IPS-20b (cell line): ENCODE data around the gene MIB1.

Experiments
- H3K27ac ChIP-seq: one replicate; pipeline ENCODE4 v1.5.1; 2013; ENCODE audit warnings: low read length
- H3K27me3 ChIP-seq: 2 replicates; pipeline ENCODE4 v1.6.1; 2013; ENCODE audit warnings: mild to moderate bottlenecking, low read length, inconsistent platforms; ENCODE audit not compliant: insufficient read depth
- H3K36me3 ChIP-seq: 2 replicates; pipeline ENCODE4 v1.6.1; 2013; ENCODE audit warnings: low read depth, mild to moderate bottlenecking, inconsistent platforms, low read length, moderate library complexity; ENCODE audit not compliant: insufficient read depth
- H3K4me1 ChIP-seq: 2 replicates; pipeline ENCODE4 v1.6.1; 2013; ENCODE audit warnings: mild to moderate bottlenecking, control low read depth, inconsistent platforms, low read length, moderate library complexity; ENCODE audit not compliant: insufficient read depth
- H3K4me3 ChIP-seq: 2 replicates; pipeline ENCODE4 v1.5.1; 2013; ENCODE audit warnings: mild to moderate bottlenecking, low read length, inconsistent platforms
- H3K9ac ChIP-seq: 2 replicates; pipeline ENCODE4 v1.6.1; 2013; ENCODE audit warnings: low read depth, mild to moderate bottlenecking, inconsistent platforms, low read length, moderate library complexity
- H3K9me3 ChIP-seq: 2 replicates; pipeline ENCODE4 v1.6.1; 2013; ENCODE audit warnings: mild to moderate bottlenecking, low read depth, low read length, inconsistent platforms; ENCODE audit not compliant: insufficient read depth

The MIB1 gene

DNA sequence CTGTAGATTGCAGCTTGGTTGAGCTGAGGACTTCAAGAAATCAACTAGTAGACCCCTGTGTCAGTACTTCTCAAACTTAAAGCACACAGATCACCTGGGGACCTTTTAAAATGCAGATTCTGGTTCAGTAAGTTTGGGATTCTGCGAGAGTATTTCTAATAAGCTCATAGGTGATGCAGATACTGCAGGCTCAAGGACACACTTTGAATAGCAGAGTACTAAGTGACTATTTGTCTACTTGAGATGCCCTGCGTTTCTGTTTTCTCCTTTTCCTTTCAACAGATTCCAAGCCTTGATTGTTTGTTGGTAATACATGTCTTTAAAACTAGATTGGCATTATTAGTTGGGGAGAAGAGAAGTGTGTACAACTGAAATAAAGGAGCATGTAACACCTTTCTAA lies 6.7 kb downstream of the MIB1 start:
- no peak overlapping the region for H3K27ac ChIP-seq
- H3K36me3 ChIP-seq: no peaks in the 10 kb centered on the region

DNA sequence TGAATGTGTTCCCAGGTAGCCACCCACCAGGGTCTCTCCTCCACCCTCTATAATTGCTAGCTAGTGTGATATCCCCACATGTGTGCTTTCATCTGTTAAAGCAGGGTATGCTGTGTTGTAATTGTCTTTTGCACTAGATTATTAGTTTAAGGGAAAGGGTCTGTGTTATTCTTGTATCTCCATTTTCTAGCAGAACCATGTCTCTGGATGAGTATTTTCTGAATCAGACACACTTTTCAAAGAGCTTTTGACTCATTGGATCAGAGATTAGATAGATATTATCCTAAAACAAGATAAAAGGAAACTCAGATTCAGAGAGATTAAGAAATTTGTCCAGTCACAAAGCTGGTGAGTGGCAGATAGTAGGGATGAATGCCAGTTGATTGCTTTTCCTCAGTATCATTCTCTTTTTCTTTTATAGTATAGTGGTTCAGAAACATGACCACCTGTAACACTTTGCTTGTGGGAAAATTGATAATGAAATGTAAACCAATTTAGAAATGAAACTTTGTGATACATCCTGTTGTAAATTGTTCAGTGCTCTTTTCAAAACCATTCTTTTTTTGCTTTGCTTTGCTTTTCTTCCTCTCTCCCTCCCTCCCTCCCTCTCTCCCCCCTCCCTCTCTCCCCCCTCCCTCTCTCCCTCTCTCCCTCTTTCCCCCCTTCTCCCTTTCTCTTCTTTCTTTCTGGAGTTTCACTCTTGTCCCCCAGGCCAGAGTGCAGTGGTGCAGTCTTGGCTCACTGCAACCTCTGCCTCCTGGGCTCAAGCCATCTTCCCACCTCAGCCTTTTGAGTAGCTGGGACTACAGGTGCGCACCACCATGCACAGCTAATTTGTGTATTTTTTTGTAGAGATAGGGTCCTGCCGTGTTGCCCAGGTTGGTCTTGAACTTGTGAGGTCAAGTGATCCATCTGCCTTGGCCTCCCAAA lies 7.4 kb downstream of the MIB1 start:
- Histone ChIP-seq H3K27me3 (no peaks in the 10 kb centered on the region), H3K36me3 (no peaks in the 10 kb centered on the region), H3K27ac (no peak overlapping the region), H3K9me3 (no peaks in the 10 kb centered on the region), H3K4me3 (no peak overlapping the region), H3K9ac (no peak overlapping the region), H3K4me1 (peaks cover 21% of the 10 kb centered on the region)

More for the DNA sequence above, 6.7 kb downstream of the MIB1 start:
- Histone ChIP-seq H3K9me3 (no peaks in the 10 kb centered on the region), H3K27me3 (no peaks in the 10 kb centered on the region), H3K4me3 (peak overlapping the region; percentile 21; the same call in 1 of the 2 replicates), H3K9ac (0 out of 2 replicates have a peak overlapping the region, but pooled peaks have one; percentile 28), H3K4me1 (peaks cover 23% of the 10 kb centered on the region)

DNA sequence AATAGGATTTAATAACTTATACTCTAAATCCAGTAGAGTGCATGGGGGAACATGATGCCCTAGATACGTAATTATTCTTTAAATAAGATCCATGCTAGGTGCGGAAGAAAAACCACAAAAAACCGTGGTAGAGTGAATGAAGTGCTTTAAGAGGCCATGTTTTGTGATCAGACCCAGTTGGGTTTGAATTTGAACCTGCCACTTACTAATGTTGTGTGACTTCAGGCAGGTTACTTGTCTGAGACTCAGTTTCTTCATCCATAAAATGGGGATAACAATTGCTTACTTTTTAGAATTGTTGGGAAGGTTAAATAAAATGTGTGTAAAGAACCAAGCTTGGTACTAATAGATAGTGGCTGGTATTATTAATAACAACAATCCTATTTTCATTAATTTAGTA lies 17.2 kb downstream of the MIB1 start:
- H3K27me3 ChIP-seq: no peaks in the 10 kb centered on the region
- 0 out of 2 replicates have a peak, but pooled peaks cover 10% of the 10 kb centered on the region for H3K4me1 ChIP-seq
- H3K9me3 ChIP-seq: no peaks in the 10 kb centered on the region
- no peak overlapping the region for H3K9ac ChIP-seq
- no peaks in the 10 kb centered on the region for H3K36me3 ChIP-seq
- no peak overlapping the region for H3K4me3 ChIP-seq
- H3K27ac ChIP-seq: no peak overlapping the region

DNA sequence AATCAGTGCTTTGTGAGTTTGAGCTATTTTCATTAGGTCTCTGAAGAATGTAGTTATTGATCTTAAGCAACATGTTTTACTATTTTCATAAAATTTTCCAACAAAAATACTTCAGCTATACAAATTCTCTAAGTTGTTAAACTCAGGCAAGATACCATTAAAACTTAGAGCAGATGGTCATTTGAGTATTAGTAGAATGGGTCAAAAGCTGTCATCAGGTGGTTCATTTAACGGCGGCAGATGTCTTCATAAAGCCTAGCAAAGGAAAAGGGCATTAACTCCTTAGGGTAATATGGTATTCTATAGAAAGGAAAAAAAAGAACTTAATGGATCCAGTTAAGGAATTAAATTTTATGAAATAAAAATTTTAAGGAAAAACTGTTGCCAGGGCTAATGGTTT lies 19.2 kb downstream of the MIB1 start:
- no peaks in the 10 kb centered on the region for H3K36me3 ChIP-seq
- no peaks in the 10 kb centered on the region for H3K27me3 ChIP-seq
- H3K27ac ChIP-seq: no peak overlapping the region
- H3K4me1 ChIP-seq: 0 out of 2 replicates have a peak, but pooled peaks cover 10% of the 10 kb centered on the region
- no peak overlapping the region for H3K4me3 ChIP-seq
- no peaks in the 10 kb centered on the region for H3K9me3 ChIP-seq
- H3K9ac ChIP-seq: no peak overlapping the region

DNA sequence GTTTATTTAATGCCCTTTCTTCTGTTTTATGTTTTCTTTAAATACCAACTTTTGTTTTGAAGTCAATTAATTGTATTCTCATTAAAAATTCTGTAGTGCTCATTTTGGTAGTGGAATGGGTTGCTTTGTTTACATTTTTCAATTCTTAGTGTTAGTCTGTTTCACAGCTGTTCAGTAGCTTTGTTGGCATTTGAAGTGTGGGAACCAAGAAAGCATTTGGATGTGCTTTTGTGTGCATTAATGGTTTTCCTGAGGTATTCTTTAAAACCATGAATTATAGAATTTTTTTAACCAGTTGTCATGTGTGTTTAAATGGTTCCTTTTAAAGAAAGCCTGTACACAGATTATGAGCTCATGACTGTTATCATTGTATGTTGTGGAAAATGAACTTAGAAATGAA lies 19.7 kb downstream of the MIB1 start:
- no peaks in the 10 kb centered on the region for H3K27me3 ChIP-seq
- H3K4me1 ChIP-seq: 0 out of 2 replicates have a peak, but pooled peaks cover 10% of the 10 kb centered on the region
- no peak overlapping the region for H3K27ac ChIP-seq

DNA sequence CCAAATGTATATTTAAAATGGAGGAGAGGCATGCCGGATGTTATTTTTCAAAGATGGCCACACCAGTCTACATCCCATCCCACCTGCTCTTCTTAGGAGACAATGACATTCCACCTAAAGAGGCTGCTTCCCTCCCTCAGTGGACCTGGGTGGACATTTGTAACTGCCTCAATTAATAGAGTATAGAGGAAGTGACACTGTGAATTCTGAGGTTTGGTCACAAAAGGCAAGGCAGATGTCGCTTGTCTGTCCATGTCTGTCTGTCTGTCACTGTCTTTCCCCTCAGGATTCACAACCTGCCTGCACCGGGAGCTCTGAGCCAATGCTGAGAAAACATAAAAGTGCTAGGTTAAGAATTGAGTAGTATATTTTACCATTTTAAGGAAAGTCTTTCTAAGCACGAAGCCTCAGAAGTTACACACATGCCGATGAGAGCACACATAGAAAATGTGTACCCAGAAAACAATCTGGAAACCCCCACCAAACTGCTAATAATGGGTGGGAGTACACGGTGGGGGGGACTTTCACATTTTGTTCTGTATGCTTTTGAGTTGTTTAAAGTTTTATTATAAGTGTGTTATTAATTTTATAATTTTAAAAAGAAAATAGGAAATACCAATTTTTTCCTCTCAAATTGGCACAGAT lies 21.0 kb downstream of the MIB1 start:
- 0 out of 2 replicates have a peak, but pooled peaks cover 10% of the 10 kb centered on the region for H3K4me1 ChIP-seq
- no peaks in the 10 kb centered on the region for H3K9me3 ChIP-seq
- no peaks in the 10 kb centered on the region for H3K27me3 ChIP-seq
- no peak overlapping the region for H3K27ac ChIP-seq
- peaks cover 10% of the 10 kb centered on the region for H3K36me3 ChIP-seq
- H3K9ac ChIP-seq: no peak overlapping the region
- H3K4me3 ChIP-seq: no peak overlapping the region

More for the DNA sequence above, 19.7 kb downstream of the MIB1 start:
- no peak overlapping the region for H3K9ac ChIP-seq
- H3K9me3 ChIP-seq: no peaks in the 10 kb centered on the region
- H3K4me3 ChIP-seq: no peak overlapping the region
- H3K36me3 ChIP-seq: no peaks in the 10 kb centered on the region

DNA sequence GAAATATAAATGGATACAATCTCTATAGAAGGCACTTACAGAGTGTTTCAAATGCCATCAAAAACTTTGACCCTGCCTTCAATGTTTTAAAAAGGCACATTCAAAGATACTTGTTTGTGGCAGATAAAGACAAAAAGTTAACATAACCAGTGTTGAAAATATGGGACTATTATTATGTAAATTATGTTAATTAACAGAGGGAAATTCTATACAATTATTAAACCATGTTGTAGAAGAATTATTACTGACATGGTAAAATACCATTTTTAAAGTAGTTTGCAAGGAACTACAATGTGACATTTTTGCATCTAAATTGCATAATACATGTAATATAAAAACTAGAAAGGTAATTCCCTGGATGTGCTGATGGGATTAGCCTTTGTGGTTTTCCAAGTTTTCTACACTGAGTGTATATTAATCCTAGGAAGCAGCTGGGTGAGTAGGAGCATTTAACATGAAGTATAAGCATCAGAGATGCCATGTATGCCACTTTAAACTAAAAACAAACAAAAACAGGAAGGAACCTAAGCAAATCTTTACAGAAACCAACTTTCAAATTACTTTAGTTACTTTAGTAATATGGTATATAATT lies 21.7 kb downstream of the MIB1 start:
- Histone ChIP-seq H3K27me3 (no peaks in the 10 kb centered on the region), H3K4me1 (0 out of 2 replicates have a peak, but pooled peaks cover 10% of the 10 kb centered on the region), H3K36me3 (peaks cover 17% of the 10 kb centered on the region), H3K27ac (no peak overlapping the region), H3K4me3 (no peak overlapping the region), H3K9ac (no peak overlapping the region), H3K9me3 (no peaks in the 10 kb centered on the region)

DNA sequence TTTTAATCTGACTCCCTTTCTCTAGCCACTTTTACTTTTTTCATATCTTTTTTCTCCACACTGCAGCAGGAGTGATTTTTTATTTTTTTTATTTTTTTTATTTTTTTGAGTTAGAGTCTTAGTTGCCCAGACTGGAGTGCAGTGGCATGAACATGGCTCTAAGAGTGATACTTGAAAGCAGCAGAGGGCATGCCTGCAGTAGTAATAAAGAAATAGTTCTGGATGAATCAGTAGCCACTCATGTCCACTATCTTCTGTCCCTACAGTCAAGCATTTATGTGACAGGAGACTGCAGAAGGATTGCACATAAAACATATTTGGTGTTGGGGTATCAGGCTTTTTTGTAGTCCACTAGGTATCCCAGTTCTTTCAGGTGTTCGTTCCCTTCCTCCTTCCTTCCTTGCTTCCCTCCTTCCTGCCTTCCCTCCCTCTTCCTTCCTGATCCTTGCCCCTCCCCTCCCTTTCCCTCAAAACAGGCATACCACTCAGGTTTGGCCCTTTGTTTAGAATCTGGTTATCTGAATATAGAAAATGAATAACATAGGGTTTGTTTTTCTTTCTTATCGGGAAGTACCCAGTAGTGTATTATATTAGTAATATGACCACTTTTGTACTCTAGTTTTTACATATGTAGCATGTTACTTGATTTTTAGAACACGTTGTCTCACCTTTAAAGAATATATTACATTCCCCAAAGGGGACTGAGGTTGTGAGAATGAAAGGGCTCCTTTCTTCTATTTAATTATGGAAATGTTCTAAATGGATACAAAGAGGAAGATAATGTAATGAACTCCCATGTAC lies 23.5 kb downstream of the MIB1 start:
- Histone ChIP-seq H3K27me3 (no peaks in the 10 kb centered on the region), H3K27ac (no peak overlapping the region), H3K4me3 (no peak overlapping the region), H3K9me3 (no peaks in the 10 kb centered on the region), H3K36me3 (peaks cover 32% of the 10 kb centered on the region), H3K9ac (no peak overlapping the region), H3K4me1 (0 out of 2 replicates have a peak, but pooled peaks cover 10% of the 10 kb centered on the region)

DNA sequence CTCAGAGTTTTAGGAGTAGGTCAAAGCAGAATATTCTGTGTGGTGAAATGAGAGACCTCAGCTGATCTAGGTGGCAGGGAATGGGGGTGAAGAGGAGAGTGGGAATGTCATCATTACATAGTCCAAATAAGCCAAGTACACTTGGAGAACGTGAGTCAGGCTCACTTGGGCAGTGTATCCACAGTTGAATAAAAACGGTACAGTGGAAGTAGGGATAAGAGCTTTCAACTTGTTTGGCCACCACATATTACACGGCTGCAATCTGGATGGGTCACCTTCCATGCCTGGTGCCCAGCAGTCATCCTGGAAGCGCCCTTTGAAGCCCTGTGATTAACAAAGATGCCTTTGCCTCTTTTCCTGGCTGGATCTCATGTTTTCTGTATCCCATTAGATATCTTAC lies 28.6 kb downstream of the MIB1 start:
- H3K4me1 ChIP-seq: no peaks in the 10 kb centered on the region
- no peak overlapping the region for H3K27ac ChIP-seq
- no peaks in the 10 kb centered on the region for H3K9me3 ChIP-seq
- H3K27me3 ChIP-seq: no peaks in the 10 kb centered on the region
- no peak overlapping the region for H3K4me3 ChIP-seq
- peaks cover 76% of the 10 kb centered on the region for H3K36me3 ChIP-seq
- no peak overlapping the region for H3K9ac ChIP-seq

DNA sequence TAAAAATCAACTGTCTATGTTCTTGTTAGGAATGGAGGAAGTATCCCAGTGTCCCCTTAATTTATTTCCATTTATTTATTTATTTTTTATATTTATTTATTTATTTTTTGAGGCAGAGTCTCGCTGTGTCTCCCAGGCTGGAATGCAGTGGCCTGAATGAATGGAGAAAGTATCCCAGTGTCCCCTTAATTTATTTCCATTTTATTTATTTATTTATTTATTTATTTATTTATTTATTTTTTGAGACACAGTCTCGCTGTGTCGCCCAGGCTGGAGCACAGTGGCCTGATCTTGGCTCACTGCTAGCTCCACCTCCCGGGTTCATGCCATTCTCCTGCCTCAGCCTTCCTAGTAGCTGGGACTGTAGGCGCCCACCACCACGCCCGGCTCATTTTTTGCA lies 34.1 kb downstream of the MIB1 start:
- Histone ChIP-seq H3K9me3 (no peaks in the 10 kb centered on the region), H3K27me3 (no peaks in the 10 kb centered on the region), H3K27ac (no peak overlapping the region), H3K4me1 (no peaks in the 10 kb centered on the region), H3K9ac (no peak overlapping the region), H3K4me3 (no peak overlapping the region), H3K36me3 (peaks cover 78% of the 10 kb centered on the region)

DNA sequence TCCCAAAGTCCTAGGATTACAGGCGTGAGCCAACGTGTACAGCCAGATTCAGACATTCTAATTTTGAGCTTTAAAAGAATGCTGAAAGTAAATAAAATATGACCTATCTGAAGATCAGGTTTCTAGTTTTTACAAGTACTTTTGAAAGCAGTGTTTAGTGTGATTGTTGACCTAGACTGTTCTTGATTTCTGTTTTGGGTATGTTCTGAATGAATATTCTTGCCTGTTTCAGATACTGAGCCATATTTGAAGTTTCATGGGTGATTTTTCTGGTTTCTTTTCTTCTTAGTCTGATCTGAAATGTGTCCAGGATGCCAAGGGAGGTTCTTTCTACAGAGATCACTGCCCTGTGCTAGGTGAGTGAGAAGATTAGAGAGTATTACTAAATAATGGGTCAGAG lies 37.2 kb downstream of the MIB1 start:
- H3K9me3 ChIP-seq: no peaks in the 10 kb centered on the region
- H3K36me3 ChIP-seq: peaks cover 63% of the 10 kb centered on the region
- no peaks in the 10 kb centered on the region for H3K4me1 ChIP-seq
- no peak overlapping the region for H3K9ac ChIP-seq
- no peak overlapping the region for H3K4me3 ChIP-seq
- no peaks in the 10 kb centered on the region for H3K27me3 ChIP-seq
- H3K27ac ChIP-seq: no peak overlapping the region
